Tibial artery (tissue), 4 donors: ENCODE data around the gene UBLCP1.

Experiments
- DNase-seq, 2 donors: peaks; one replicate each; pipeline ENCODE4 v3.0.0-alpha.2; 2019
- H3K27ac ChIP-seq, 2 donors: fragments of 200-600 bp; sonication (generic) in 1 of 2; 1 replicate in 1 of 2; 2 replicates in 1 of 2; pipeline ENCODE4 v1.5.1; 2018 to 2019; ENCODE audit warnings: mild to moderate bottlenecking in 1 of 2
- H3K27me3 ChIP-seq, 2 donors: fragments of 200-600 bp; sonication (generic) in 1 of 2; one replicate each; pipeline versions ENCODE4 v1.5.1 to v1.6.0; 2016 to 2019
- H3K36me3 ChIP-seq, 3 donors: fragments of 200-600 bp; sonication (generic) in 2 of 3; one replicate each; pipeline ENCODE4 v1.5.1; 2016 to 2019; ENCODE audit warnings: mild to moderate bottlenecking in 2 of 3
- H3K4me1 ChIP-seq, 4 donors: fragments of 200-600 bp; sonication (generic) in 2 of 4; 1 replicate in 3 of 4; 2 replicates in 1 of 4; pipeline ENCODE4 v1.5.1; 2016 to 2019
- H3K4me3 ChIP-seq, 2 donors: fragments of 200-600 bp; sonication (generic) in 1 of 2; 1 replicate in 1 of 2; 2 replicates in 1 of 2; pipeline ENCODE4 v1.5.1; 2018 to 2019; ENCODE audit warnings: mild to moderate bottlenecking in 2 of 2
- H3K9me3 ChIP-seq, 3 donors: fragments of 200-600 bp; sonication (generic) in 1 of 3; one replicate each; pipeline ENCODE4 v1.5.1; 2016 to 2019
- CTCF ChIP-seq, 2 experiments: fragments of 200-600 bp in 1 of 2; fragments of 450-650 bp in 1 of 2; IDR thresholded peaks; one replicate each; pipeline ENCODE4 v1.5.1; 2017 to 2019; ENCODE audit warnings: antibody characterized with exemption in 2 of 2, mild to moderate bottlenecking in 1 of 2, moderate library complexity in 1 of 2
- intact Hi-C: fragments of 100-400 bp; cut with DNase I; formaldehyde crosslinking; loops from one replicate; pipeline ENCODE4 v1.15.0; 2023; ENCODE audit warnings: low total_unique reads

Gene UBLCP1

GRCh38 chr5:159262859-159263568, at the start of gene UBLCP1:
Gene UBLCP1, plus strand, starts transcription at chr5:159263290. Its CDS starts 5,626 bp downstream, at chr5:159268916.
- Histone ChIP-seq H3K36me3 (peaks cover 0 to 3% (median 0%) of the 10 kb centered on the region in 3 donors), H3K4me1 (peaks cover 0 to 18% (median 3%) of the 10 kb centered on the region in 4 donors), H3K9me3 (no peaks in the 10 kb centered on the region), H3K27ac (peak within 1 kb of the TSS; percentile 79 to 87), H3K27me3 (no peaks in the 10 kb centered on the region), H3K4me3 (peak within 1 kb of the TSS; percentile 74 to 96)
- no peak for TF ChIP-seq CTCF (IDR thresholded peaks at IDR 0.05)
- DNase-seq: peak; percentile 64 to 83
- intact Hi-C loops: no loop called here

GRCh38 chr5:159214486-159215271, 48.4 kb upstream of the UBLCP1 start:
- H3K36me3 ChIP-seq: no peaks in the 10 kb centered on the region
- peaks cover 0 to 8% (median 2%) of the 10 kb centered on the region in 4 donors for H3K4me1 ChIP-seq
- no peak overlapping the region for H3K4me3 ChIP-seq
- H3K9me3 ChIP-seq: no peaks in the 10 kb centered on the region
- intact Hi-C loops: no loop called here
- no peak for TF ChIP-seq CTCF (IDR thresholded peaks at IDR 0.05)
- H3K27ac ChIP-seq: no peak overlapping the region
- no peak for DNase-seq
- no peaks in the 10 kb centered on the region for H3K27me3 ChIP-seq

- no peaks in the 10 kb centered on the region for H3K4me1 ChIP-seq
- intact Hi-C loops: no loop called here
- no peak overlapping the region for H3K4me3 ChIP-seq
- no peak for TF ChIP-seq CTCF (IDR thresholded peaks at IDR 0.05)
- no peaks in the 10 kb centered on the region for H3K9me3 ChIP-seq
- no peaks in the 10 kb centered on the region for H3K36me3 ChIP-seq
- H3K27me3 ChIP-seq: no peaks in the 10 kb centered on the region
- DNase-seq: no peak
- H3K27ac ChIP-seq: no peak overlapping the region
Measured at GRCh38 chr5:159215886-159216285, 47.2 kb upstream of the UBLCP1 start.

GRCh38 chr5:159216454-159216853, 46.6 kb upstream of the UBLCP1 start:
- Histone ChIP-seq H3K27ac (no peak overlapping the region), H3K9me3 (no peaks in the 10 kb centered on the region), H3K36me3 (no peaks in the 10 kb centered on the region), H3K4me1 (no peaks in the 10 kb centered on the region), H3K27me3 (no peaks in the 10 kb centered on the region), H3K4me3 (no peak overlapping the region)
- TF ChIP-seq CTCF (IDR thresholded peaks at IDR 0.05): no peak
- no peak for DNase-seq
- intact Hi-C loops: no loop called here

GRCh38 chr5:159217236-159217635, 45.9 kb upstream of the UBLCP1 start:
- Histone ChIP-seq H3K4me1 (no peaks in the 10 kb centered on the region), H3K27ac (no peak overlapping the region), H3K36me3 (no peaks in the 10 kb centered on the region), H3K4me3 (no peak overlapping the region), H3K9me3 (no peaks in the 10 kb centered on the region), H3K27me3 (no peaks in the 10 kb centered on the region)
- intact Hi-C loops: no loop called here
- no peak for TF ChIP-seq CTCF (IDR thresholded peaks at IDR 0.05)
- DNase-seq: no peak
